ENCODE data around the gene PPFIA2.

- TF ChIP-seq JUND (IDR thresholded peaks at IDR 0.05) = no peak
- no peak for TF ChIP-seq CTCF (IDR thresholded peaks at IDR 0.05)
Measured at GRCh38 chr12:81533054-81533453, 226.1 kb downstream of the PPFIA2 start.
